ENCODE data around the gene SLC7A6OS.

DNA sequence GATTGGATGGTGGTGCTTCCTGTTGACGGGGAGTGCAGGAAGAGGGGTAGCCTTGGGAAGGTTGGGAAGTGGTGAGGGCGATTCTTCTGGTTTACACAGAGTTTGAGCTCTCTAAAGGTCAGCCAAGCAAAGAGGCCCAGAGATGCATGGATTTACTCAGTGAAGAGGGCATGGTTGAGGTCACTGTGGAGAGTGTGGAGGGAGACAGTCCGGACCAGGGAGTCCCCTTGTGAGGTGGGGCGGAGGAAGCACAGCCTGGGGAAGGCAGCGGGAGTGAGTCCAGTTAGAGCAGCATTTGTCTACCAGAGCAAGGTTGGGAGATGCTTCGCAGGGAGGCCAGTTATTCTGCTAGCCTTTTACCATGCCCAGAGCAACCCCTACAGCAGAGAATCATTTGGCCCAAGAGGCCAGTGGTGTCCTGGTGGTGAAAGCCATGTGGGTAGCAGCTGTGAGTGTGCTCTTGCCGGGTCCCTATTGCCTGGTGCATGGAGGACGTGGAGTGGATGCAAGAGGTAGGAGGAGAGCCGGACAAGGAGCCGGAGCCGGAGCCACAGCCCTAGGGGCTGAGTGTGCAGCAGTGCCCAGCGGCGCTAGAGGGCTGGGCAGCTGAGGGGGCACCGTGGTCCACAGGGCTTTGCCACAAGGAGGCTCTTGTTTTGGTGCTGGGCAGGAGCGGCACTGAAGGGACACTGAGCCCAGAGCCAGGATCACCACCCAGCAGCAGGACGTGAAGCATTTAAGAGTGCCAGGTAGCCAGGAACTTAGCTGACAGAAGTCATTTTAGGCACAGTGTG lies 27.8 kb upstream of the SLC7A6OS start:
- TF ChIP-seq, protein P1, sequence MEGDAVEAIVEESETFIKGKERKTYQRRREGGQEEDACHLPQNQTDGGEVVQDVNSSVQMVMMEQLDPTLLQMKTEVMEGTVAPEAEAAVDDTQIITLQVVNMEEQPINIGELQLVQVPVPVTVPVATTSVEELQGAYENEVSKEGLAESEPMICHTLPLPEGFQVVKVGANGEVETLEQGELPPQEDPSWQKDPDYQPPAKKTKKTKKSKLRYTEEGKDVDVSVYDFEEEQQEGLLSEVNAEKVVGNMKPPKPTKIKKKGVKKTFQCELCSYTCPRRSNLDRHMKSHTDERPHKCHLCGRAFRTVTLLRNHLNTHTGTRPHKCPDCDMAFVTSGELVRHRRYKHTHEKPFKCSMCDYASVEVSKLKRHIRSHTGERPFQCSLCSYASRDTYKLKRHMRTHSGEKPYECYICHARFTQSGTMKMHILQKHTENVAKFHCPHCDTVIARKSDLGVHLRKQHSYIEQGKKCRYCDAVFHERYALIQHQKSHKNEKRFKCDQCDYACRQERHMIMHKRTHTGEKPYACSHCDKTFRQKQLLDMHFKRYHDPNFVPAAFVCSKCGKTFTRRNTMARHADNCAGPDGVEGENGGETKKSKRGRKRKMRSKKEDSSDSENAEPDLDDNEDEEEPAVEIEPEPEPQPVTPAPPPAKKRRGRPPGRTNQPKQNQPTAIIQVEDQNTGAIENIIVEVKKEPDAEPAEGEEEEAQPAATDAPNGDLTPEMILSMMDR (conservative IDR thresholded peaks at IDR 0.05), result no peak
- TF ChIP-seq EZH2 (IDR thresholded peaks at IDR 0.05; ENCODE audit: low read depth), result no peak
